SU-DHL-6 (cell line): Measurements from ENCODE around the gene KIF3B.

ENCODE experiments used
- H2AFZ ChIP-seq: fragments of 200-600 bp; sonication (generic); 2 replicates; pipeline ENCODE4 v1.6.1; 2014; ENCODE audit warnings: low read depth, mild to moderate bottlenecking, moderate library complexity, mixed read lengths, antibody characterized with exemption, low read length; ENCODE audit not compliant: severe bottlenecking
- H3F3A ChIP-seq: fragments of 200-600 bp; shearing (Covaris generic); 2 replicates; pipeline ENCODE4 v1.6.0; 2016; ENCODE audit warnings: antibody characterized with exemption, mild to moderate bottlenecking; ENCODE audit not compliant: insufficient read depth
- H3K27ac ChIP-seq: fragments of 200-600 bp; sonication (generic); 2 replicates; pipeline ENCODE4 v1.5.1; 2016; ENCODE audit warnings: low read depth, mild to moderate bottlenecking, low read length, moderate library complexity, mixed read lengths
- H3K27me3 ChIP-seq: fragments of 200-600 bp; sonication (generic), shearing (Covaris generic); 2 replicates; pipeline ENCODE4 v1.6.0; 2014; ENCODE audit warnings: mild to moderate bottlenecking, low read length
- H3K36me3 ChIP-seq: fragments of 200-600 bp; sonication (generic); 2 replicates; pipeline ENCODE4 v1.6.1; 2014; ENCODE audit warnings: mild to moderate bottlenecking, low read length, mixed read lengths
- H3K4me2 ChIP-seq: fragments of 300-600, 200-600 bp; shearing (Covaris generic), sonication (generic); 2 replicates; pipeline ENCODE4 v1.6.0; 2014; ENCODE audit warnings: low read length, low read depth, mild to moderate bottlenecking; ENCODE audit not compliant: poor library complexity, severe bottlenecking
- H3K4me3 ChIP-seq: fragments of 200-600 bp; sonication (generic); 2 replicates; pipeline ENCODE4 v1.5.1; 2014; ENCODE audit warnings: antibody characterized with exemption, low read length, mild to moderate bottlenecking, mixed read lengths; ENCODE audit not compliant: insufficient read depth, poor library complexity, severe bottlenecking
- H3K79me2 ChIP-seq: fragments of 200-600 bp; sonication (generic); 2 replicates; pipeline ENCODE4 v1.6.1; 2014; ENCODE audit warnings: mild to moderate bottlenecking, low read length, moderate library complexity; ENCODE audit not compliant: insufficient read depth
- H3K9ac ChIP-seq: fragments of 200-600 bp; sonication (generic); 2 replicates; pipeline ENCODE4 v1.7.0; 2014; ENCODE audit warnings: mild to moderate bottlenecking, low read length
- H3K9me2 ChIP-seq: fragments of 200-600 bp; sonication (generic); replicated peaks from 2 replicates; pipeline ENCODE4 v1.6.1; 2014; ENCODE audit warnings: low read length; ENCODE audit not compliant: insufficient read depth
- H3K9me3 ChIP-seq: fragments of 200-600 bp; sonication (generic); 2 replicates; pipeline ENCODE4 v1.6.1; 2014; ENCODE audit warnings: low read length, mixed read lengths; ENCODE audit not compliant: insufficient read depth
- H4K20me1 ChIP-seq: fragments of 200-600 bp; sonication (generic); 2 replicates; pipeline ENCODE4 v1.6.1; 2014; ENCODE audit warnings: low read depth, mild to moderate bottlenecking, antibody characterized with exemption, low read length, moderate library complexity, mixed read lengths
- EZH2phosphoT487 ChIP-seq: fragments of 200-600 bp; sonication (generic), shearing (Covaris generic); conservative IDR thresholded peaks from 2 replicates; pipeline ENCODE4 v1.6.1; 2018; ENCODE audit warnings: mild to moderate bottlenecking, antibody characterized with exemption, low read length, moderate library complexity, mixed read lengths
- TF ChIP-seq, protein P1 (sequence below): fragments of 200-600 bp; sonication (generic); IDR thresholded peaks from one replicate; pipeline ENCODE4 v1.5.1; 2017; ENCODE audit warnings: antibody characterized with exemption, mild to moderate bottlenecking, low read length, moderate library complexity; ENCODE audit not compliant: insufficient read depth, poor library complexity, severe bottlenecking

Gene KIF3B

GRCh38 chr20:32344835-32345506, 67.5 kb downstream of the KIF3B start:
- Histone ChIP-seq H4K20me1 (no peaks in the 10 kb centered on the region), H3K4me2 (no peak overlapping the region), H3K27me3 (no peaks in the 10 kb centered on the region), H3K9me3 (no peaks in the 10 kb centered on the region), H3K79me2 (no peaks in the 10 kb centered on the region), H3K9ac (no peak overlapping the region), H3F3A (peaks cover 10% of the 10 kb centered on the region), H3K36me3 (no peaks in the 10 kb centered on the region), H3K27ac (no peak overlapping the region), H2AFZ (no peak overlapping the region), H3K4me3 (no peak overlapping the region), H3K9me2 (no peaks in the 10 kb centered on the region)
- TF ChIP-seq, protein P1, sequence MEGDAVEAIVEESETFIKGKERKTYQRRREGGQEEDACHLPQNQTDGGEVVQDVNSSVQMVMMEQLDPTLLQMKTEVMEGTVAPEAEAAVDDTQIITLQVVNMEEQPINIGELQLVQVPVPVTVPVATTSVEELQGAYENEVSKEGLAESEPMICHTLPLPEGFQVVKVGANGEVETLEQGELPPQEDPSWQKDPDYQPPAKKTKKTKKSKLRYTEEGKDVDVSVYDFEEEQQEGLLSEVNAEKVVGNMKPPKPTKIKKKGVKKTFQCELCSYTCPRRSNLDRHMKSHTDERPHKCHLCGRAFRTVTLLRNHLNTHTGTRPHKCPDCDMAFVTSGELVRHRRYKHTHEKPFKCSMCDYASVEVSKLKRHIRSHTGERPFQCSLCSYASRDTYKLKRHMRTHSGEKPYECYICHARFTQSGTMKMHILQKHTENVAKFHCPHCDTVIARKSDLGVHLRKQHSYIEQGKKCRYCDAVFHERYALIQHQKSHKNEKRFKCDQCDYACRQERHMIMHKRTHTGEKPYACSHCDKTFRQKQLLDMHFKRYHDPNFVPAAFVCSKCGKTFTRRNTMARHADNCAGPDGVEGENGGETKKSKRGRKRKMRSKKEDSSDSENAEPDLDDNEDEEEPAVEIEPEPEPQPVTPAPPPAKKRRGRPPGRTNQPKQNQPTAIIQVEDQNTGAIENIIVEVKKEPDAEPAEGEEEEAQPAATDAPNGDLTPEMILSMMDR = no peak
- no peak for TF ChIP-seq EZH2phosphoT487

DNA sequence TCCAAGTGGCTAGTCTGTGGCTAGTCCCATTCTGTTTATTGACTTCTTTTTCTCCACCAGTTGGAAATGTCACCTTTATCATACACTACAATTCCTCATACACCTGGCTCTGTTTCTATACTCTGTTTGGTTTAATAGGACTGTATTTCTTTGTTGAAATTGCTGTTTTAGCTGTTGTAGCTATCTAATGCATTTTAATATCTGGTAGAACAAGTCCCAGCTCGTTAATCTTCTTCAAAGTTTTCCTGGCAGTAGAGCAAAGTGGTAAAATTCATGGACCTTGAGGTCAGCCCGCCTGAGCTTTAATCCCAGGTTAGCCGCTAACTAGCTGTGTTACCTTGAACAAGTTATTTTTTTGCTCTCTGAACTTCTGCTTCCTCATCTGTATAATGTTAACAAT, 70.8 kb downstream of the KIF3B start:
- Histone ChIP-seq H4K20me1 (no peaks in the 10 kb centered on the region), H3F3A (peaks cover 13% of the 10 kb centered on the region), H3K4me2 (no peak overlapping the region), H3K9me3 (no peaks in the 10 kb centered on the region), H3K9ac (no peak overlapping the region), H3K79me2 (no peaks in the 10 kb centered on the region), H3K27me3 (no peaks in the 10 kb centered on the region), H3K4me3 (no peak overlapping the region), H3K9me2 (no peaks in the 10 kb centered on the region), H2AFZ (no peak overlapping the region), H3K36me3 (no peaks in the 10 kb centered on the region), H3K27ac (peak overlapping the region; percentile 1; the same call in 1 of the 2 replicates)
- TF ChIP-seq, protein P1 = no peak
- TF ChIP-seq EZH2phosphoT487 = no peak

- Histone ChIP-seq H2AFZ (no peak overlapping the region), H3K27ac (peak overlapping the region; percentile 88), H3K27me3 (no peaks in the 10 kb centered on the region), H3K36me3 (no peaks in the 10 kb centered on the region), H3K4me2 (peak overlapping the region; percentile 43), H3K9ac (peak overlapping the region; percentile 30), H4K20me1 (no peaks in the 10 kb centered on the region), H3K9me2 (no peaks in the 10 kb centered on the region), H3K79me2 (no peaks in the 10 kb centered on the region), H3K4me3 (no peak overlapping the region), H3K9me3 (no peaks in the 10 kb centered on the region), H3F3A (peaks cover 21% of the 10 kb centered on the region)
- no peak for TF ChIP-seq EZH2phosphoT487
- TF ChIP-seq, protein P1 = no peak
Measured at GRCh38 chr20:32350421-32350820, 73.0 kb downstream of the KIF3B start.
